Stimulated activated CD4-positive, alpha-beta T cell treated with anti-CD3 and anti-CD28 coated beads, TNF-alpha, amount 100 ng/mL, for 48 hours (primary cell): ENCODE measurements around the gene ROBO1.

ENCODE experiments used
- DNase-seq, 3 donors: peaks; one replicate each; pipeline ENCODE4 v3.0.0-alpha.2; 2020; ENCODE audit warnings: low read depth in 3 of 3

The ROBO1 gene

GRCh38 chr3:79670178-79670577, 97.6 kb downstream of the ROBO1 start:
- no peak for DNase-seq

DNA sequence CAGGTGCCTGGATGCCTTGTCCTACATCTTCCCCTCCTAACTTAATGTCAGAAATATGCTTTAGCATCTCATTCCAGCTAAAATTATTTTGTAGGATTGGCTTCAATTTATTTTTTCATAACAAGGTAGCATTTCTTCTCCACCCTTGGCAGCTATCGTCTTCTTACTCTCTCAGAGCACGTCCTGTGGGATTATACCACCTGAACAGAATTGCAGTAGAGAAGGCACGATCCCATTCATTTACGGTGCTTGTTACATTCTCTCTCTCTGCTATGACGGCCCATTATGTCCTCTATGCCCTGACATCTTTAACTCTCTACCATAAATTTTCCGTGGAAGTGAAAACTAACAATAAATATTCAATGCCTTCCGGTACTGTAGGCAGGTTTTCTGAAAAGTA, 103.3 kb downstream of the ROBO1 start:
- DNase-seq = no peak

DNA sequence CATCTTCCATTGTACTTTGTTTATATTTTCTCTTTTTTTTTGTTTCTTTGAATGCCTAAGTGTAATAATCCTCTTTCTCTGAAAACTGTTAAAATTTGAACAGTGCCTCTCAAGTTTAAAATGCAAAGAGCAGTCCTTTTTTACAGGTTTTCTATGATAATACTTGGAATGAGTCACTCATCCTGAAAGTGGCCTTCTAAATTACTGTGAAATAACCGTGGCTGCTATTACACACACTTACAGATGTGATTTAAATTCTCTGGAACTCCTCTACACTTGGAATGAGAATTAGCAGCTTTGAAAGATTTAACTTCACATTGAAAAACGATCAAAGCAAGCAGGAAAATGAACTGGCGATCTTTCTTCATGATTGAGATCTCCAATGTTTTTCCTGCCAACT, 105.9 kb downstream of the ROBO1 start:
- no peak for DNase-seq

DNA sequence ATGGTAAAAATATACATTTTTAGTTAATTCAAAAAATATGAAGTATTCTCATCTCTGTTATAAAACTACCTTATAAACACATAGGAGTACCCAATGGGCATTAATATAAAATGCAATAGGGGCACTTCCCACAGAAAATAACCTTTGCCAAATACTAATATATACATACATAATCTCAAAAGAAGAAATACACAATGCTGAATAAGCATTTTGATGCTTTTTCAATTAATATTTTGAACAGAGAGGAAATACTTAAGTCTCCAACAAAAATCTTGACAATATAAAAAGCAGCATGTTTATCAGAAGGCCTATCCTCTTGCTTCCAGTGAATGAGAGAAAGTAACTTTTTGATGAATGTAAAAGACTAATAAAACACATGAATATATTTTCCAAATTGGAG, 110.7 kb downstream of the ROBO1 start:
- no peak for DNase-seq

DNA sequence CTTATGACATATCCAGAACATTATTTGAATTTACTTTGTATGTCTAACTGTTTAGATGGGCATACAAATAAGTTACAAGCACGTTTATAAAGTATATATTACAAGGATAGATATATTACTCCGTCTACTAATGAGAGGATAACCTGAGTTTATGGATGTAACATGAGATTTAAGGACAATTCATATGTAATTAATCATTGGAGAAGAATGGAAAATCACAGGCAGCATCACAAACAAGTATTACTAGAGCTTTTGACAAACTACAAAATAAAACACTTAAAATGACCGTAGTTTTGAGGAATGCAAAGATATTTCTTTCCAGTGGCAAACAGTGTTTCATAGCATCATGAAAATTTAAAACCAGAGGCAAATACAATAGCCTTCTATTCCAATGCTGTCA, 113.8 kb downstream of the ROBO1 start:
- DNase-seq = no peak

GRCh38 chr3:79653266-79653830, 114.5 kb downstream of the ROBO1 start:
- DNase-seq = no peak

- DNase-seq = no peak
Observed at GRCh38 chr3:79651536-79652065, 116.2 kb downstream of the ROBO1 start.

DNA sequence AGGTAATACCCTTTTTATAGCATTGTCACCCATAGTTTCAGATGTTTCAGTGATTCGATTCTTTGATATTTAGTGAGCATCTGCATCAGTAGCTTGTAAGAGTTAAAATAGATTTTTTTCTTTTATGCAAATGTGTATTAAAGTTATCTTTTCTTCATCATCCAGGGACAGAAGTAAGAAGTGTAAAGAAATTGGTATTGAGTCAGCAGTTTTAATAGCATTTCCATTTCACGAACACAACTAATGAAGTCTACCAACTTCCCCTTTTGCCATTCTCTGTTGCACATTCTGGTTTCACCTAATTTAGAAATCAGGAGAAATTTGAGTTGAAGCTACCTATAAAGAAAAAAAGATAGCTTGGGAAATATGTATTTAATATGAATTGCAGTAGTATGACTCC, 127.9 kb downstream of the ROBO1 start:
- DNase-seq = no peak

DNA sequence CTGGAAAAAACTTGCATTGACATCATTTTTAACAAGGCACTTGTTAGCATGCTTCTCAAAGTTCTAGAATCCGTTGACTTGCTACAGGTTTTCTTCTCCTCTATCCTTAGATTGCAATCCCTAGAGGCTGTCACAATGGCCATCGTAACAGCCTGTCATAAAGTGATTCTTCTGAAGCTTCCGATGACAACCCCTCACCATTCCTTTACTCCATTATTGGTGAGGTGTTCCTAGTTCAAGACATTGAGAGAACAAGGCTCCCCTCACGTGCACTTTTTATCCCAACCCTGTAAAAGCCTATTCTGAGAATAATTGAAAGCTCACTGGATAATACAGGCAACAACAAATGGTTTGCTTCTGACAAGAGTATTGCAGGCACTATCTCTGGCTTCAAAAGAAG, 131.4 kb downstream of the ROBO1 start:
- DNase-seq = no peak

GRCh38 chr3:79632842-79633241, 135.0 kb downstream of the ROBO1 start:
- DNase-seq = no peak

DNA sequence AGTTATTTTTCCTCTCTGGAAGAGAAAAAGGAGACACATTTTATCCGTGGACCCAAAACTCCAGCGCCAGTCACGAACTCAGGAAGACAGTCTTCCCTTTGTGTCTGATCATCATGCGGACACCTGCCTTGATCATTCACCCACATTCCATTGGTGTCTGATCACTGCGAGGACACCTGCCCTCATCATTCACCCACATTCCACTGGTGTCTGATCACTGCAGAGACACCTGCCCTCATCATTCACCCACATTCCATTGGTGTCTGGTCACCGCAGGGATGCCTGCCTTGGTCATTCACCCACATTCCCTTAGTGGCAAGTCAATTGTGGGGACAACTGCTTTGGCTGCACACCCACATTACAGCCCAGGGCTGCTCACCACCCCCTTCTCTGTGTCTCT, 148.9 kb downstream of the ROBO1 start:
- no peak for DNase-seq

DNA sequence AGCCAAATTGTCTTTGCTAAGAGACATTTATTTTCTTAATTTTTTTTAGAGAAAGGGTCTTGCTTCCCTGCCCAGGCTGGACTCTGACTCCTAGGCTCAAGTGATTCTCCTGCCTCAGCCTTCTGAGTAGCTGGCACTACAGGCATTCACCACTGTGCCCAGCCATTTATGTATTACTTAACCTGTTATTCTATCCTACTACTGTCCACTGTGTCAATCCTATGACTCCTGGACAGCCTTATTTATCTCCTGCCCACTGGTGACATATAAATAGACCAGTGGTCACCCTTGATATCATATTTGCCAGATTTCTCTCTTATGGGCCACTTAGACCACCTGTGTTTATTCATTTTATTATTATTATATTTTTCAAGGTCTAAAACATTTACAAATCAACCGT, 161.4 kb downstream of the ROBO1 start:
- DNase-seq = no peak

GRCh38 chr3:79604681-79605080, 163.1 kb downstream of the ROBO1 start:
- no peak for DNase-seq

- DNase-seq = no peak
Observed at GRCh38 chr3:79602385-79602784, 165.4 kb downstream of the ROBO1 start.

DNA sequence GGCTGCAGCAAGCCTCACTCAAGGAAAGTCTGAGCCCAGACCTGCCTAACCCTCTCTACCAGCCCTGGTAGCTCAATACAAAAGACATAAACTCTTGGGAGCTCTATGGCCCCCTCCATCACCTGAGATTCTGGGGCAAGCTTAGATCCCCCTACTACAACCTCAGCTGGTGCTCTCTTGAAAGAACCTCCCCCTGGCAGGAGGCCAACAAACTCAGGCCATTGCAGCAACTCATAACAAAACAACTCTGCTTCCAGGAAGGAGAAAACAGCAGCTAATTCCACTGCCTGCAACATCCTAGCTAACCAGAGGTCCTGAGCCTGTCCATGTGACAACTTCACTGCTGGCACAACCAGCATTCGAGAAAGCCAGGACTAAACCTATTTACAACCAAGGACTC, 169.2 kb downstream of the ROBO1 start:
- DNase-seq = no peak

DNA sequence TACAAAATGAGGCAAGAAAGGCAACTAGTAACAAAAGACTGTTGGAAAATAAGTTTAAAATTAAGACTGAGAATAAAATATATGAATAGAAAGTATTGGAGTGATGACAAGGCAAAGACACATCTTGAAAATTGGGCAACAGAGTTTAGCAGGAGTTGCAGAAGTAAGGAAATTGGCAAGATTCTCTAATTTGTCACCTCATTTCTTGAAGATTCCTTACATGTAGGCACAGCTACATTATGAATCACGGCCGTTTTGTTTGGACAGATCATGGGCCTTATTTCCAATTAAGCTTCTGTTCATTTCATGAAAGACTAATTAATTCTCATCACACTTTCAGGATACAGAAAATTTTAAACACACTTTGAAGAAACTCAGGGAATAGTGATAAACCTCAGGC, 170.1 kb downstream of the ROBO1 start:
- no peak for DNase-seq

DNA sequence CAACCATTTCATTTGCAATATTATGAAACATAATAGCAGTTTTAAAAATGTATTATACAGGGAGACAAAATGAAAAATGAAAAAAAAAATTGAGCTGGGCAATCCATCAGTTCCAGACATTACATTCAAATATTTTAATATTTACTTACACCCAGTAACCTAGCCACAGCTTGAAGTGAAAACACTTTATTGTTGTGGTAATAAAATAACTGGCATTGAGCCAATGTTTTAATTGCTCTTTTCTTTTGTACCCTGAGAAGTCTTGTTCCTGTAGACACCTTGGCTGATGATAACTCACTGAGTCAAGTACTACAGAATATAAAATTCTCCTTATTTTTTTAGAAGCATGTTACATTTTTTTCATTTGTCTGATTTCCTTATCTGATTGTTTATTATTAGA, 180.6 kb downstream of the ROBO1 start:
- no peak for DNase-seq

DNA sequence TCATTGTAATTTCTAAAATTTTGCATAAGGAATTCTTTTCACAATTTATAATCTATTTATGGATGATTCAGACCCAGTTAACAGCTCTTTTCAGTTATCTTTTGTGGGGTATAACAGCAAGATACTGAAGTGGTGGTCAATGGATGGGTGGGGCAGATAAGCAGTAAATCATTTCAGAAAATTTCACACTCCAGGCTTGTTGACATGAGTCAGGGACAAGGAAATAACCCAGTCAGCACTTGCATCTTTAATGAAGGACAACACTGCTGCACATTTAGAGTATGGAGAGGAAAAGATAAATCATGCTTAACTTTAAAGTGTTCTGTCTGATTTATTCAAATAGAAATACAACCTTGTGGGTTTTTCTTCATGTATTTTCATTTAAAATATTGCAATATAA, 181.6 kb downstream of the ROBO1 start:
- DNase-seq = no peak

GRCh38 chr3:79572930-79573329, 194.9 kb downstream of the ROBO1 start:
- DNase-seq = no peak

DNA sequence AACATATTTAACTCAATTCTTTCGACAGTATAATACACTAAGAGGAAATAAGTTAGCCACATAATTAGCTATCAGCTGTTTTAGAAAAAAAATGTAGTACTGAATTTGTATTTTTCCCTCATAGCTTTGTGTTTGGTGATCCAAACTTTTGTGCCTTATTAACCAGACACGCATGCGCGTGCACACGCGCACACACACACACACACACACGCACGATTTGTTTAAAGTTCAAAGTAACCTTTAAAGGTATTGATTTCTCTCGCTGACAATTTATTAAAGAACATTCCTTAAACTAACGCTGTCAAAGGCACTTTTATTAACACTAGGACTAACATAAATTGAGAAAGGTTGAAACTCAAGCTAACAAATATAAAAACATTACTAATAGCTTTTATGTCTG, 198.9 kb downstream of the ROBO1 start:
- DNase-seq = no peak

DNA sequence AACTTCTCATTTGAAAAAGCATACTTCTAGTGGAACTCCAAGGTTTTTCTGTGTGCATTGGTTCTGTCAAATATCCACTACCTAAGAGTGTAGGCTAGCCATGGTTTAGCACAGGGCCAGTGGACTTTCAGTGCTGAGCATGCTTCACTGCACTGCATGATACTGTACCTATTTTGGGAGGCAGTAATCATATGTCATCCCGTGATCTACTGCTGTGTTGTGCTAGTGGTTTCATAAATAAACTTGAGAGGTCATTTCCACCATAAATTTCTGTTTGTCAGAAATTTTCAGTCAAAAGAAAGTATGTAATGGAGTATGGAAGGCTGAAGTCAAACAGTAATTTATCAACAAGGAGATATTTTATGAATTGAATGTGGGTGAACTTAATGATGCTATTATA, 203.6 kb downstream of the ROBO1 start:
- no peak for DNase-seq

DNA sequence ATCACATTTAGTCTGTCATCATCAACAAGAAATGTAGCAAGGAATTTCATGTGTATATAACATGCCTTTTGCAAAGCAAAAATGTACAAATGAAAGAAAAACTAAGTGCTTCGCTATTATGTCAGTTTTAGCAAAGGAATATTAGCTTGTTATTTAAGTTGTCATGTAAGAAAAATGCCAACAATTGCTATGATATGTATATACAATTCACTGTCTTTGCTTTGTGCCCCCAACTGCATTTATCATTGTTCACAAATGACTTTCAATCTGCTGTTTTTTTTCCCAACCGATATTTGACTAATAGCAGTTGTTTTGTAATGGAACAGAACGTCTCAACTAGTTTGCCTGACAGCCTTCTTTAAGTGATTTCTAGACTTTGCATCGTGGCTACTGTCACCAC, 207.1 kb downstream of the ROBO1 start:
- DNase-seq = no peak

DNA sequence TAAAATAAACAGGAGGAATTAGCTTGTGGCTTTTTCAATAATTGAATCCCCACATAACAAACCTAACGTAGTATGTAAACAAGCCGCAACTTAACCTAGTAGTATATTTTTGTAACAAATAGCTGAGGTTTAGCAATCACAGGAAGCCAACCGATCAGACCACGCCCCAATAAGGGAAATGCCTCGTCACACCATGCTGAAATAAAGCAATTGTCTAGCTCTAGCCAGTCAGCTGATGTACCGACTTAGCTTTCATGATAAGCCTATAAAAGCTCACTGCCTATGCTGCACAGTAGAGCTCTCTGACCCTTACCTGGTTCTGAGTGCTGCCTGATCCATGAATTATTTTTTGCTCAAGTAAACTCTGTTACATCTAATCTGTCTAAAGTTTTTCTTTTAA, 208.9 kb downstream of the ROBO1 start:
- DNase-seq = no peak

DNA sequence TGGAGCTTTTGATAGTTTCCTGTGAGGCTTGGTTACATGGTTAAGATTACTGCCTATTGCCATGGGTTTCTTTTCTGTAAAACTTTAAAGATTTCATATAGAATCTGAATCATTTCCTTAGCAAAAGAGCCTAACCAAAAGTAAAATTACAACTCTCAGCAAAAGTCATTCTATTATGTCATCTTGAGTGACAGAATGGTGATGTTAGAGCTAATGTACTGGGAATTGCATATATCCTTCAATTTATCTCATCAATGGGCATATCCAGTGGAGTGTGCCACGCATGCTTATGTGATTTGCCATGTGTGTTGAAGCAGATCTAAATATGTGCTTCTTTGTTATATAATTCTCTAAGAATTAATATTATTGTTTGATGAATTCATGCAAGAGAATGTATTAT, 212.1 kb downstream of the ROBO1 start:
- DNase-seq = no peak
